ENCODE results near the gene LRIT2. TPM values are rescaled to one million over a fixed set of nuclear protein-coding genes. Genes with fewer than 3 reads are reported as not detected.

Gene LRIT2
- total RNA-seq, 2 experiments from 2014 or later, result not detected

- TF ChIP-seq, protein P1, sequence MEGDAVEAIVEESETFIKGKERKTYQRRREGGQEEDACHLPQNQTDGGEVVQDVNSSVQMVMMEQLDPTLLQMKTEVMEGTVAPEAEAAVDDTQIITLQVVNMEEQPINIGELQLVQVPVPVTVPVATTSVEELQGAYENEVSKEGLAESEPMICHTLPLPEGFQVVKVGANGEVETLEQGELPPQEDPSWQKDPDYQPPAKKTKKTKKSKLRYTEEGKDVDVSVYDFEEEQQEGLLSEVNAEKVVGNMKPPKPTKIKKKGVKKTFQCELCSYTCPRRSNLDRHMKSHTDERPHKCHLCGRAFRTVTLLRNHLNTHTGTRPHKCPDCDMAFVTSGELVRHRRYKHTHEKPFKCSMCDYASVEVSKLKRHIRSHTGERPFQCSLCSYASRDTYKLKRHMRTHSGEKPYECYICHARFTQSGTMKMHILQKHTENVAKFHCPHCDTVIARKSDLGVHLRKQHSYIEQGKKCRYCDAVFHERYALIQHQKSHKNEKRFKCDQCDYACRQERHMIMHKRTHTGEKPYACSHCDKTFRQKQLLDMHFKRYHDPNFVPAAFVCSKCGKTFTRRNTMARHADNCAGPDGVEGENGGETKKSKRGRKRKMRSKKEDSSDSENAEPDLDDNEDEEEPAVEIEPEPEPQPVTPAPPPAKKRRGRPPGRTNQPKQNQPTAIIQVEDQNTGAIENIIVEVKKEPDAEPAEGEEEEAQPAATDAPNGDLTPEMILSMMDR (conservative IDR thresholded peaks at IDR 0.05; ENCODE audit: low read length), result no peak
- CTCF ChIA-PET (ENCODE audit: unreplicated experiment), result no interaction called here
- no peaks in the 10 kb centered on the region for H3K4me1 ChIP-seq (ENCODE audit: insufficient read depth, low read length, poor library complexity, severe bottlenecking)
These were observed 13.6 kb upstream of the LRIT2 start for GRCh38 chr10:84238909-84239308.

GRCh38 chr10:84237199-84238051 is 12.1 kb upstream of the LRIT2 start:
- no TSS peak for BruUV-seq (replicated peaks)
- H3K79me2 ChIP-seq (ENCODE audit: insufficient read depth, low read depth, low read length), result no peaks in the 10 kb centered on the region
- no peaks in the 10 kb centered on the region for H3K36me3 ChIP-seq (ENCODE audit: insufficient read depth, low read length)
- ChIA-PET POLR2A (no interaction called here), CTCF (ENCODE audit: unreplicated experiment) (no interaction called here)
- no peaks in the 10 kb centered on the region for H3K9me3 ChIP-seq (ENCODE audit: low read length)
- no peaks in the 10 kb centered on the region for H3K9me2 ChIP-seq (ENCODE audit: insufficient read depth, low read length)
- H3K4me2 ChIP-seq (ENCODE audit: low read length), result no peak overlapping the region
- no peak overlapping the region for H2AFZ ChIP-seq (ENCODE audit: low read length)
- intact Hi-C loops (cut with micrococcal nuclease; ENCODE audit: unreplicated experiment), result no loop called here
- no peak overlapping the region for H3K27ac ChIP-seq (ENCODE audit: low read depth, low read length, poor library complexity, severe bottlenecking)
- H3K4me1 ChIP-seq (ENCODE audit: insufficient read depth, low read length, poor library complexity, severe bottlenecking), result no peaks in the 10 kb centered on the region
- DNase-seq (ENCODE audit: low spot score), result no peak
- H4K20me1 ChIP-seq (ENCODE audit: insufficient read depth, low read length), result no peaks in the 10 kb centered on the region
- TF ChIP-seq EZH2phosphoT487 (IDR thresholded peaks at IDR 0.05; ENCODE audit: borderline replicate concordance, low read depth, low read length), result no peak
- TF ChIP-seq, protein P1 (conservative IDR thresholded peaks at IDR 0.05; ENCODE audit: low read length), result 0 out of 2 replicates have a peak, but pooled peaks have one; percentile 20
- no peak overlapping the region for H3K4me3 ChIP-seq (ENCODE audit: low read depth, low read length, poor library complexity, severe bottlenecking)

More at GRCh38 chr10:84238909-84239308, 13.6 kb upstream of the LRIT2 start:
- no peaks in the 10 kb centered on the region for H3K9me3 ChIP-seq (ENCODE audit: low read length)
- no peak overlapping the region for H3K4me3 ChIP-seq (ENCODE audit: low read depth, low read length, poor library complexity, severe bottlenecking)
- H3K79me2 ChIP-seq (ENCODE audit: insufficient read depth, low read depth, low read length), result no peaks in the 10 kb centered on the region
- no peak overlapping the region for H3K27ac ChIP-seq (ENCODE audit: low read depth, low read length, poor library complexity, severe bottlenecking)
- no peaks in the 10 kb centered on the region for H3K36me3 ChIP-seq (ENCODE audit: insufficient read depth, low read length)
- no peaks in the 10 kb centered on the region for H3K9me2 ChIP-seq (ENCODE audit: insufficient read depth, low read length)
- no peak overlapping the region for H2AFZ ChIP-seq (ENCODE audit: low read length)
- intact Hi-C loops (cut with micrococcal nuclease; ENCODE audit: unreplicated experiment), result no loop called here
- H3K4me2 ChIP-seq (ENCODE audit: low read length), result no peak overlapping the region
- POLR2A ChIA-PET, result interaction anchor here (0.7 kb wide), 1 partner anchor 61 kb away, joined by 3 read pairs; no protein-coding TSS in a partner anchor
- no TSS peak for BruUV-seq (replicated peaks)
- no peaks in the 10 kb centered on the region for H4K20me1 ChIP-seq (ENCODE audit: insufficient read depth, low read length)
- no peak for DNase-seq (ENCODE audit: low spot score)

DNA sequence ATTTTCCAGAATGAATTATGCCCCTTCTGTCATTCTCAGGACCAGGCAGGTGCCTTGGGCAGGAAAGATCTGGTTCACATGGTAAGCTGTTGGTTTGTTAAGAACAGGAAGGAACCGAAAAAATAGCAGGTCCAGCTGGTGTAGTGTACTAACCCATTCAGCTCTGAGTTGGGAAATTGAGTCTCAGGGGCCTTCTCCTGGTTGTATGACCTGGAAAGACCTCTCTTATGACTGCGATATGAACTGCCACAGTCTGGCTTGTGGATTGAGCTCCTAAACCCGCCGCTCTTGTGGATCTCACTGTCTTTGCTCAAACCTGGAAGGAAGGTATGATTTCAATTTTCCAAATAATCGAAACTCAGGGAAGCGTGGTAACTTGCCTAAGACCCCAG is 11.5 kb upstream of the LRIT2 start:
- Histone ChIP-seq H3K79me2 (ENCODE audit: insufficient read depth, low read depth, low read length) (no peaks in the 10 kb centered on the region), H4K20me1 (ENCODE audit: insufficient read depth, low read length) (no peaks in the 10 kb centered on the region), H3K27ac (ENCODE audit: low read depth, low read length, poor library complexity, severe bottlenecking) (no peak overlapping the region), H3K4me2 (ENCODE audit: low read length) (no peak overlapping the region), H3K9me2 (ENCODE audit: insufficient read depth, low read length) (no peaks in the 10 kb centered on the region), H3K4me1 (ENCODE audit: insufficient read depth, low read length, poor library complexity, severe bottlenecking) (no peaks in the 10 kb centered on the region), H3K4me3 (ENCODE audit: low read depth, low read length, poor library complexity, severe bottlenecking) (no peak overlapping the region), H3K9me3 (ENCODE audit: low read length) (no peaks in the 10 kb centered on the region), H3K36me3 (ENCODE audit: insufficient read depth, low read length) (no peaks in the 10 kb centered on the region), H2AFZ (ENCODE audit: low read length) (no peak overlapping the region)
- DNase-seq (ENCODE audit: low spot score), result no peak
- POLR2A ChIA-PET, result interaction anchor here (0.6 to 0.8 kb wide), 2 partner anchors 10 to 357 kb away, joined by 3 to 5 read pairs; no protein-coding TSS in a partner anchor
- no TSS peak for BruUV-seq (replicated peaks)
- TF ChIP-seq, protein P1 (conservative IDR thresholded peaks at IDR 0.05; ENCODE audit: low read length), result no peak
- no peak for TF ChIP-seq EZH2phosphoT487 (IDR thresholded peaks at IDR 0.05; ENCODE audit: borderline replicate concordance, low read depth, low read length)
- CTCF ChIA-PET (ENCODE audit: unreplicated experiment), result no interaction called here
- intact Hi-C loops (cut with micrococcal nuclease; ENCODE audit: unreplicated experiment), result no loop called here
